HepG2 (cell line): ENCODE results near the gene APBB1IP. TPM values are rescaled to one million over a fixed set of nuclear protein-coding genes. Genes with fewer than 3 reads are reported as not detected.

Experiments used
- GATAD2A ChIP-seq: IDR thresholded peaks from 2 replicates; pipeline ENCODE4 v1.6.1; 2016
- HNRNPL ChIP-seq: fragments of 200-400 bp; formaldehyde crosslinking; IDR thresholded peaks from 2 replicates; pipeline ENCODE4 v1.6.1; 2017; ENCODE audit warnings: mild to moderate bottlenecking, low read depth, low read length
- ONECUT2 ChIP-seq: sonication (generic); formaldehyde crosslinking; IDR thresholded peaks from 2 replicates; pipeline ENCODE4 v1.4.0; 2020; ENCODE audit warnings: missing genetic modification reagents
- ZNF615 ChIP-seq: sonication (generic); formaldehyde crosslinking; IDR thresholded peaks from 2 replicates; pipeline ENCODE4 v1.5.0; 2020; ENCODE audit warnings: mild to moderate bottlenecking, missing genetic modification reagents, borderline replicate concordance
- ZNF672 ChIP-seq: sonication (generic); formaldehyde crosslinking; IDR thresholded peaks from 2 replicates; pipeline ENCODE4 v1.8.1; 2022; ENCODE audit warnings: missing genetic modification reagents
- ZNF768 ChIP-seq: sonication (generic); formaldehyde crosslinking; IDR thresholded peaks from 2 replicates; pipeline ENCODE4 v1.4.0; 2020; ENCODE audit warnings: missing genetic modification reagents
- polyA plus RNA-seq, 8 experiments: library from polyadenylated mRNA; depleted of rRNA in 3 of 8; stranded (reverse) in 7 of 8; unstranded in 1 of 8; fragments of >200 nt; fragmentation: Illumina TruSeq in 4 of 8; extraction: Trizol in 4 of 8; gene quantifications; 2 replicates each; pipeline versions ENCODE4 v1.2.1 to v1.2.3, GENCODE V29; 2011 to 2016; ENCODE audit warnings: low read depth in 4 of 8, missing spikeins in 1 of 8, mixed read lengths in 1 of 8; ENCODE audit not compliant: insufficient read depth in 1 of 8
- total RNA-seq, 5 experiments: library from RNA; depleted of rRNA; stranded (reverse); fragments of >200 nt; fragmentation: Illumina TruSeq; extraction: Trizol; gene quantifications; 2 replicates each; pipeline ENCODE4 v1.2.3, GENCODE V29; 2016; ENCODE audit warnings: low read depth in 1 of 5
- TF ChIP-seq, protein P1 (sequence below): sonication (generic); formaldehyde crosslinking; IDR thresholded peaks from 2 replicates; pipeline ENCODE4 v1.4.0; 2020; ENCODE audit warnings: mild to moderate bottlenecking, missing genetic modification reagents
- TF ChIP-seq, protein P2 (sequence below): sonication (generic); formaldehyde crosslinking; conservative IDR thresholded peaks from 2 replicates; pipeline ENCODE4 v1.8.0; 2022; ENCODE audit warnings: mild to moderate bottlenecking, moderate library complexity, missing genetic modification reagents
- TF ChIP-seq, protein P3 (sequence below): fragments of 450-650 bp; IDR thresholded peaks from 2 replicates; pipeline ENCODE4 v1.6.1; 2017

APBB1IP gene
- total and polyA plus RNA-seq, 2 of the 13 experiments (the other 11 are each of a cell fraction or from before 2014, with no cell fraction given): 0.08 TPM; not detected in 1

DNA sequence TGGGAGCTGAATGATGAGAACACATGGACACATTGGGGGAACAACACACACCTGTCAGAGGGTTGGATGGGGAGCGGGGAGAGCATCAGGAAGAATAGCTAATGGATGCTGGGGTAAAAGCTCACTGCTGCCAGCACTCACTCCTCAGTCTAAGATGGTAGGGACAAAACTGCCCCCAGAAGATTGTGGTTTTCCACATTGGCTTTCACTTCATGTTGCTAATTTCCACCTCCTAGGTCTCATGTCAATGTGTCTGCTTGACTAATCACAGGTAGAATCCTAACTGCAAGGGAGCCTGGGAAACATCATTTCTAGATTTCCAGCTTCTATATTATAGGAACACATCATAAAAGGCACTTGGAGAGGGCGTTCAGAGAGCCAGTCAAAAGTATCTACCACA is 22.6 kb downstream of the APBB1IP start (continued):
- TF ChIP-seq GATAD2A (CRISPR knock-in tag) (no peak), ZNF672 (CRISPR knock-in tag) (no peak), ZNF615 (CRISPR knock-in tag) (no peak), HNRNPL (no peak), ZNF768 (CRISPR knock-in tag) (no peak), ONECUT2 (no peak)
- TF ChIP-seq, protein P1, sequence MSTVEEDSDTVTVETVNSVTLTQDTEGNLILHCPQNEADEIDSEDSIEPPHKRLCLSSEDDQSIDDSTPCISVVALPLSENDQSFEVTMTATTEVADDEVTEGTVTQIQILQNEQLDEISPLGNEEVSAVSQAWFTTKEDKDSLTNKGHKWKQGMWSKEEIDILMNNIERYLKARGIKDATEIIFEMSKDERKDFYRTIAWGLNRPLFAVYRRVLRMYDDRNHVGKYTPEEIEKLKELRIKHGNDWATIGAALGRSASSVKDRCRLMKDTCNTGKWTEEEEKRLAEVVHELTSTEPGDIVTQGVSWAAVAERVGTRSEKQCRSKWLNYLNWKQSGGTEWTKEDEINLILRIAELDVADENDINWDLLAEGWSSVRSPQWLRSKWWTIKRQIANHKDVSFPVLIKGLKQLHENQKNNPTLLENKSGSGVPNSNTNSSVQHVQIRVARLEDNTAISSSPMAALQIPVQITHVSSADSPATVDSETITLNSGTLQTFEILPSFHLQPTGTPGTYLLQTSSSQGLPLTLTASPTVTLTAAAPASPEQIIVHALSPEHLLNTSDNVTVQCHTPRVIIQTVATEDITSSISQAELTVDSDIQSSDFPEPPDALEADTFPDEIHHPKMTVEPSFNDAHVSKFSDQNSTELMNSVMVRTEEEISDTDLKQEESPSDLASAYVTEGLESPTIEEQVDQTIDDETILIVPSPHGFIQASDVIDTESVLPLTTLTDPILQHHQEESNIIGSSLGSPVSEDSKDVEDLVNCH (CRISPR knock-in tag): no peak
- TF ChIP-seq, protein P2, sequence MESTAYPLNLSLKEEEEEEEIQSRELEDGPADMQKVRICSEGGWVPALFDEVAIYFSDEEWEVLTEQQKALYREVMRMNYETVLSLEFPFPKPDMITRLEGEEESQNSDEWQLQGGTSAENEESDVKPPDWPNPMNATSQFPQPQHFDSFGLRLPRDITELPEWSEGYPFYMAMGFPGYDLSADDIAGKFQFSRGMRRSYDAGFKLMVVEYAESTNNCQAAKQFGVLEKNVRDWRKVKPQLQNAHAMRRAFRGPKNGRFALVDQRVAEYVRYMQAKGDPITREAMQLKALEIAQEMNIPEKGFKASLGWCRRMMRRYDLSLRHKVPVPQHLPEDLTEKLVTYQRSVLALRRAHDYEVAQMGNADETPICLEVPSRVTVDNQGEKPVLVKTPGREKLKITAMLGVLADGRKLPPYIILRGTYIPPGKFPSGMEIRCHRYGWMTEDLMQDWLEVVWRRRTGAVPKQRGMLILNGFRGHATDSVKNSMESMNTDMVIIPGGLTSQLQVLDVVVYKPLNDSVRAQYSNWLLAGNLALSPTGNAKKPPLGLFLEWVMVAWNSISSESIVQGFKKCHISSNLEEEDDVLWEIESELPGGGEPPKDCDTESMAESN: no peak
- TF ChIP-seq, protein P3, sequence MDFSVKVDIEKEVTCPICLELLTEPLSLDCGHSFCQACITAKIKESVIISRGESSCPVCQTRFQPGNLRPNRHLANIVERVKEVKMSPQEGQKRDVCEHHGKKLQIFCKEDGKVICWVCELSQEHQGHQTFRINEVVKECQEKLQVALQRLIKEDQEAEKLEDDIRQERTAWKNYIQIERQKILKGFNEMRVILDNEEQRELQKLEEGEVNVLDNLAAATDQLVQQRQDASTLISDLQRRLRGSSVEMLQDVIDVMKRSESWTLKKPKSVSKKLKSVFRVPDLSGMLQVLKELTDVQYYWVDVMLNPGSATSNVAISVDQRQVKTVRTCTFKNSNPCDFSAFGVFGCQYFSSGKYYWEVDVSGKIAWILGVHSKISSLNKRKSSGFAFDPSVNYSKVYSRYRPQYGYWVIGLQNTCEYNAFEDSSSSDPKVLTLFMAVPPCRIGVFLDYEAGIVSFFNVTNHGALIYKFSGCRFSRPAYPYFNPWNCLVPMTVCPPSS: no peak
